ENCODE measurements around the gene IRF2.

IRF2 gene

DNA sequence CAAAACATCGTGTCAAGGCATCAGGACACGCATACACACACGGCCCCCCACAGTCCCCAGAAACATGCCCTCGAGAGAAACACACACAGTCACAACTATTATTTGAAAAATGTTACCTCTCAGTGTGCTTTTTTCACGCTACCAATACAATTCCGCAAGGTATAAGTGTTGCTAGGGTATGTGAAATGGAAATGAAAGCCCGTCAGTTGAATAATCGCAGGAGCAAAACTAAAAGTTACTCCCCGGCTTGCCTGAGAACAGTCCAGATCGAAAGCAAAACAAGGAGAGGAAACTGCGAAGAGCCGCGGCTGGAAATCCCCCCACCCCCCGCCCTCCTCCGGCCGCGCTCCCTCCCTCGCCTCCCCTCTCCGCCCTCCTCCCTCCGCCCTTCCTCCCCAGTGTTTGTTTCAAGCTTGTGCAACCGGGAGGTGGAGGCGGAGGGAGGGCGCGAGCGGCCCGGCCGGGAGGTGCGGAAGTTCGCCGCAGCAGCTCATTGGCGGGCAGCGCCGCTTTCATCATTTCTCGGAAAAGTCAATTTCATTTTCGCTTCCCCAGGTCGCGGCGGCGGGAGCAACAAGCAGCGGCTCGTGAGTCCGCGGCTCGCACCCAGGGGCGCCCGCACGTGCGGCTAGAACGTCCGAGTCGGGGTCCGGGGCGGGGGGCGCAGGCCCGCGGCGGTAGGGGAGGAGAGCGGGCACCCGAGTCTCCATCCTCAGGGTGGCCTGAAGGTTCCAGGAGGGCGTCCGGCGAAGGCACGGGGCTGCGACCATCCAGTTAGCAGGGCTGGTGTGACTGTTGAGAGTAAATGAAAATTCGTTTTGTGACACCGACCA, at the start of gene IRF2:
Gene IRF2 (minus strand): TSS at position 288 of the 833 bp plus-strand sequence. CDS start 45,486 bp downstream, outside the sequence.
- peak; percentile 90 to 91 for DNase-seq (ENCODE audit: extremely low read depth in 1 of 2, low read depth in 1 of 2)

DNA sequence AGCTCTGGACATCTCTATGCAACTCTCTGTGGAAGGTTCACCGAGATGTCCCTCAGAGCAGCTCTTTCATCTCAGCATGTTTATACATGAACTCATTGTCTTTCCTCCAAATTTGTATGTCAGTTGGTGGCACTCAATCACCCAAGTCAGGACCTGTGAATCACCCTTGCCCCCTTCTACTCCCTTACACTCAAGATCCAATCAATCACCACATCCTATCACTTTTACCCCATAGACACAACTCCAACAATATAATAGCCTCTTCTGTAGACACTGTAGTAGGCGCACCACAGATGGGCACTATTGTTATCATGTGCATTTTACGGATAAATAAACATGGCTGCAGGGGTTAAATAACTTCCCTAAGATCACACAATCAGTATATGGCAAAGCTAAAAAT, 41.3 kb upstream of the IRF2 start:
- no peak for DNase-seq (ENCODE audit: extremely low read depth in 1 of 2, low read depth in 1 of 2)

DNA sequence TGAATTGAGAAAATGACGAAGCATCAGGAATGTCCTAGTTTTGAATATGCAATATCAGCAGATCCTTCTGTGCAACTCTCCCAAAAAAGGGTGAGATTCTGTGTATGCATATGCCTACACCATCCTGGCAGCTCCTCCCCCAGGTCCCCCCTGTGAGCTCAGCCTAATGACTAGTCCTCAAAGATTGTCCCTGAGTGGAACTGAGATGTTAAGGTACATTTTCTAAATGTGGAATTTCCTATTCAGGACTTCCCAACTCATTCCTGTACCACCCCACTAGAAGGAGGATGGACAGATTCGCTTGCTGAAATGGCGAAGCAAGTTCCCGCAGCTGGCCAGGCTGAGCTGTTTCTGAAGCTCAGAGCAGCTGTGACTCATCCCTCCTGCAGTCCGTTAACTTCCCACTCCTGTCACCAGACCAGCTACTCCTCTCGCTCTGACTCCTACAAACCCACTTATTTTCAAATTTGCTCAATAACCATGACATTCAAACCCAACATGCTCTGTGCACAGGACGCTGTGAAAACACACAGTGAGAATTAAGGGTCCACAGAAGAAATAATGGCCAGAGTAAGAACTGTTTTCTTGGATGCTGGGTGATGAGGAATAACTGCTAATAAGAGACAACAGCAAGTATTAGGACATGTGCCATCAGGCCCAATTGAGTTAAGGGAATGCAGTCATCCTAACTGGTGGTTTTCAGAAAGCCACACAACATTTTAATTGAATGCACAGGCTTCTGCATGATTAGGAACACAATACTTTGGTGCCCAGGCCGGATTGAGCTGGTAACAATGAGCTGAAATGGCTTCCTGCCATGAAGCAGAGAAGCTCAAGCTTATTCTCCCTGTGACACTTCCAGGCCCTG, 40.0 kb upstream of the IRF2 start:
- DNase-seq (ENCODE audit: extremely low read depth in 1 of 2, low read depth in 1 of 2), result no peak

DNA sequence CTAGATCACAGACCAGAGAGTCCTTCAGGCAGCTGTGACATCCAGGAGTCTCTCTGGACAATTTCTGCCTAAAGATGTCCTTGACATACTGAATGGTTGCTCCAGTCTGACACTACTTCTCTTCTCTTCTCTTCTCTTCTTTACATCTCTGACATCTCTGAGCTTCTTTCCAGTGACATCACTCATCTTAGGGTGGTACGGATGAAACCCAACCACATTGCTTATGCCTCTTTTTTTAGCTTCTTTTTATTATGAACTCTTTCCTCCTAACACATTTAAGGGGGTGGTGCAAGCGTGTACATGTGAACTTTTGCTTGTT, 39.4 kb upstream of the IRF2 start:
- no peak for DNase-seq (ENCODE audit: extremely low read depth in 1 of 2, low read depth in 1 of 2)

DNA sequence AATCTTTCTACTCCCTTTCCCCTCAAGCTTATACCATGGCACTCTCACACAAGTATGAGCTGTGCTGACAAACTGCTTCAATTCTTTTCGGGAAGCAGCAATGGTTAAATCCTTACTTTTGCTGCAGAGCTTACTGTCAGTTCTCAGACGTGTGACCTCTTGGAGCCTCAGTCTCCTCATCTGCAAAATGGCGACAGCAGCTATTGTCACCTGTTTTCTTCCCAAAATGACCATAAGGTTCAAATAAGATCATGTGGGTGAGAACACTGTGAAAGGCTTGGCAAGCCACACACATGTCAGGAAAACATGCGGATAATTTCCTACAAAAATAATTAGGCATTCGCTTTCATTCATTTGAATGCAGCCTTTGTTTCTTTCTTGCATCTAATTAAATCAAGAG, 36.8 kb upstream of the IRF2 start:
- no peak for DNase-seq (ENCODE audit: extremely low read depth in 1 of 2, low read depth in 1 of 2)

DNA sequence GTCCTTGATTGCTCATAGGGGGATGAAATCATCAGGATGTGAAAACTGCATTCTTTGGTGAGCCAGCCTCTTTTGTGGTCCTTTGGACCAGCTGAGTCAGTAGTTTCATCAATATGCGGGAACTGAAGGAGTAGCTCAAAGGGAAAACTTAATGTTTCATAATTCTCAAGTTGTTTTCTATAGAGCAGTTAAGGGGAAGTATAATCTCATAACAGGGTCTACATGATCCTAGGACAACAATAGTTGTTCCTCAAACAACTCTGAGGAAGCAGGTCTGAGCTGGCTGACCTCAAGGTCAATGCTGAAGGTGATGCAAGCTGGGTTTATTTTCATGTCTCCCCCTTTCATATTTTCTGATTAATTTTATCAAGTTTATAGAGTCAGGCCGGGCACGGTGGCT, 36.1 kb upstream of the IRF2 start:
- DNase-seq (ENCODE audit: extremely low read depth in 1 of 2, low read depth in 1 of 2), result no peak

DNA sequence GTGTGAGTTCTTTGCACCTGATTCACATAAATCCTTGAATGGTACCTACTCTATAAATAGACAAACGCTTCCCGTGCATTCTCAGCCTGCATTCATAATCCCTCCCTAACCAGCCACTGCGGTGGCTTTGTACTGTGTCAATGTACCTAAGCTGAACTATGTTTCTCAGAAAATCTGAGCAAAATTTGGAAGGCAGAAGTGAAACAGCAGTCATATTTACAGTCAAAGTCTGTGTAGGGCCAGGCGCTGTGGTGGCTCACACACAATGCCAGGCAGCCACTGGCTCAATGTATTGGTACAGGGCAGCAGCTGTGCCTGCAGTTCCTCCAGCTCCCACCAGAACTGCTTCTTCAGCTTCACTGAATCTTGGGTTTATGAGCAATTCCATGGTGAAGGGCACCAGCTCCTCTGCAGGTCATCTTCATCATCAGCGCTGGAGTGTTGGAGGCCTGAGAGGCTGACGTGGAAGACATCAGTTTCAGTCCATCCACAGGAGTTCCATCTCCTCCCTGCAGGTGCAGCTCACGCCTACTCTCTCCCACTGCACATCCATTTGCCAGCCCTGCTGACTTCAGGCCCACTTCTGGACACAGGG, 32.3 kb upstream of the IRF2 start:
- DNase-seq (ENCODE audit: extremely low read depth in 1 of 2, low read depth in 1 of 2), result no peak

DNA sequence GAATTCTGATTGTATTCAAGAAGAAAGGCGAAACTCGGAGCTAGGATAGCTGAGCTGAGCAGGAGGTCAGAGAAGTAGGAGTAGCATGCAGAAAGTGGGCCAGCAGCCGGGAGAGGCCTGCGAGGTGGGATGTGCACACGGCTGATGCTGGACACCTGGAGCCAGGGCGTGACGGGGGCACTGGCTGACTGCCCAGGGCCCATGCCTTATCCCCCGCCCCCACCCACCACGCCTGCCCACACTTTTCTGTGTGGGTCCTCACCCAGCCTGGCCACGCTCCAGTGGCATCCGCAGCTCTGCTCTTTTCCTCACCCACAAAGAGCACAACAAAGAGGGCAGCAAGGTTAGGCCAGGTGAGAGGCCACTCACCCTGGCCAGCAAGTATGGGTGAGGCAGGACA, 30.0 kb upstream of the IRF2 start:
- no peak for DNase-seq (ENCODE audit: extremely low read depth in 1 of 2, low read depth in 1 of 2)

DNA sequence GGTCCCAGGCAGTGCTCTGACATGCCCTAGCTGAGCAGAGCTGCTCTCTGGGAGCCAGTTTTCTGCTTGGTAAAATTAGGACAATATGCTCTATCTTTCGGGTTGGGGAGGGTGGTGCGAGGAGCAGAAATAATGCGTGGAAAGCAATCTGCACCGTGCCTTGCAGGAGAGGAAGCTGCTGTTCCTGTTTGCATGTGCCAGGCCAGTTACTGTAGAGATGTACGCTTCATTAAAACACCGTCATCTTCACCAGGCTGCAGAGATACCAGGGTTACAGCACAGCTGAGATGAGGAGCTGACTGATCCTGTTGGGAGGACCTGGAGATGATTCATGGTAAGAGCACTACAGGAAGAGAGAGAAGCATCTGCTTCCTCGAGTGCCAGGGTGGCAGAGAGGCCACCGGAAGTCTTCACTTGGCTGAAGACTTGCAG, 29.5 kb upstream of the IRF2 start:
- no peak for DNase-seq (ENCODE audit: extremely low read depth in 1 of 2, low read depth in 1 of 2)

DNA sequence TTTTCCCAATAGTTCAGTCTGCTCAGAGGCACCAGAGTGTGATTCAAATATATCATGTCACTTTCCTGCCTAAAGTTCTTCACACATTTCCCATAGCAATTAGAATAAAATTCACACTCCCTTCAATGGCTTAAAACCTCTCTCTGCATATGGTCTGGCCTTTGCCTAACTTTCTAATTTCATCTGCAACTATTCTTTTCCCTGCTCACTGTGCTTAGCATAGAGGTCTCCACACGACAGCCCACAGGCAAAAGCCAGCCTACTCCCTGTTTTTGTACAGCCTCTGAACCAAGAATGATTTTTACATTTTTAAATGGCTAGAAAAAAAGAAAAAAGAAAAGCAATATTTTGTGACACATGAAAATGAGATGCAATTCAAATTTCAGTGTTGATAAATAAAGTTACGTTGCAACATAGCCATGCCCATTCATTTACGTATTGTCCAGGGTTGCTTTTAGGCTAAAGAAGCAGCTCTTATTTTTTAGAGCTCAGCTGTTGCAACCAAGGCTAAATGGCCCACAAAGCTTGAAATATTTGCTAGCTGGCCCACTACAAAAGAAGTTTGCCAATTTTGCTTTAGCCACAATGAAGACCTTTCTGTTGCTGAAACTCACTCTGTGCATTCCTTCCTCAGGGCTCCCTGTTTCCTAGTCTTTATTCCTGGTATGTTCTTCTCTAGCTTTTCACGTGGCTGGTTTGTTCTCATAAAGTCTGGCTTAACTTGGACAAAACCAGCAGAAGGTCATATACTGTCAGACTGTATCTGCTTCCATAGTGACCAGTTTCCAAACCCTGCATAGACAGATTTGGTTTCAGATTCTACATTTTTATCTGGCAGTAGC, 26.6 kb upstream of the IRF2 start:
- no peak for DNase-seq (ENCODE audit: extremely low read depth in 1 of 2, low read depth in 1 of 2)

DNA sequence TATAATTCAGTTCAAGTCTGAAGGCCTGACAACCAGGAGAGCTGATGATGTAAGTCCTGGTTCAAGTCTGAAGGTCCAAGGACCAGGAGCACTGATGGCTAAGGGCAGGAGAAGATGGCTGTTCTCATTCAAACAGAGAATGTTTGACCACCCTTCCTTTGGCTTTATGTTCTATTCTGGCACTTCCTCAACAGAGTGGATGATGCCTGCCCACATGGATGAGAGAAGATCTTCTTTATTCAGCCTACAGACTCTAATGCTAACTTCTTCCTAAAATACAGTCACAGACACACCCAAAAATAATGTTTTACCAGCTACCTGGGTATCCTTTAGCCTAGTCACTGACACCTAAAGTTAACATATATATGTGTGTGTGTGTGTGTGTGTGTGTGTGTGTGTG, 25.6 kb upstream of the IRF2 start:
- no peak for DNase-seq (ENCODE audit: extremely low read depth in 1 of 2, low read depth in 1 of 2)

DNA sequence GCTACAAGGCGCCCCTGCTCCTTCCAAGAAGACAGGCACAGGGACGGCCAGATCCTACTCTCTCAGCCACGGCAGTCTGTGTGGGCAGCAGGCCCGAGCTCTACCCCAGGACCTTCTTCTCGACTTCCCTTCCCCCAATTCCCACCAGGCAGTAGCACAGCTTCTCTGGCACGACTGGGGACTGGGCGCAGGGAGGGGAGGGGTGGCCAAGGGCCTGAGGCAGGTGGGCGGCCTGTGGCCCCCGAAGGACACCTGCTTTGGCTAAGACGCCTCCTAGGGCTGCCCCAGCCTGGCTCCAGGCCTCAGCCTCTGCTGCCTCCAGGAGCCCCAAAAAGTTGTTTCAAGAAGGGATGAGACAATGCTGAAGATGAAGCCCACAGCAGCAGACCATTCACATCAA, 24.2 kb upstream of the IRF2 start:
- no peak for DNase-seq (ENCODE audit: extremely low read depth in 1 of 2, low read depth in 1 of 2)

DNA sequence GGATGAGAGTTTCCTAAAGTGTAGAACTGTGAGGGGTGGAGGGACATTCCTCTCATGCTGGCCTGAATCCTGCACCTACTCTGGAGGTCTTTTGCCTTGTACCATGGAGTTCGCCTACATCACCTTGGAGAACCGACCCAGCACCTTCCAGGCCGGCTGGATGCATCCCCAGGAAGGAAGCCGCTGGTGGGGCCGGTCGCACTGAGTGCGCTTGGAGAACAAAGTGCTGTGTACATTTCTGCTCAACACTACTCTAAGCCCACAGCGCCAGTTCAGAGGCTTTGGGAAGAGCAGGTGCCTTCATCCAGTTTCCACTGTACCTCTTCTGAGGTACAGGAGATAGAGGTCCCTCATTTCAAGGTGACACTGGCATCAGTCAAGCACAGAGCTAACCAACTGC, 15.4 kb upstream of the IRF2 start:
- DNase-seq (ENCODE audit: extremely low read depth in 1 of 2, low read depth in 1 of 2), result no peak

DNA sequence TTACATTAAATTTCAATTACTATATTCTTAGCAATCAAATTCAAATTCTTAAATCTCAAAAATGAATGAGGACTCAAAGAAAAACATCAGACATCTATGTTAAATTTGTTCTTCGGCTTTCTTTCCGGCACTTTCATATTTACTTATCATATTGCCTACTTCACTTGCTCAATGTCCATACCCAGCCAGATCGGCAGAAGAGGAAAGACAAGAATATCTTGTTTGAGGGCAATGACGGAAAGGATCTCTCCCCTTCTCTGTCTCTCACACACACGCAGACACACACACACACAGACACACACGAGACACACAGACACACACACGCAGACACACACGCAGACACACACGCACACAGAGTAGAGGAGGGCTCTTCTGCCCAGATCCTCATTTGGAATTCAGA, 13.2 kb upstream of the IRF2 start:
- DNase-seq (ENCODE audit: extremely low read depth in 1 of 2, low read depth in 1 of 2), result no peak

DNA sequence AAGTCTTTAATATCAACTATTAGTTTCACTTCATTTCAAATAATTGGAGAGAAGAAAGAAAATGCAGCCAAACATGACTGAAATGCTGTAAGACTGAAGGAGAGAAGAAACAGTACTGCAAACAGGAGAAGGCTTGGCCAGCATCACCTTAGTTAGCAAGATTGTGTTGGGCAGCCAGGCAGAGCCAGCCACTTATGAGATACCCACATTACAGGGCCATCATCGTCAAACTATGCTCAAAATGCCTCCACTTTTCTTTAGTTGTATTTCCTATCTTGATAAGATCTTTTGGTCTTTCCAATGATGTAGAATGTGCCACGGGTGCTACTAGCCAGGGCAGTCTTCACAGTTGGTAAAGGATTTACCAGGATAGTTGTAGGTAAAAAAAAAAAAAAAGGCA, 10.9 kb upstream of the IRF2 start:
- no peak for DNase-seq (ENCODE audit: extremely low read depth in 1 of 2, low read depth in 1 of 2)

DNA sequence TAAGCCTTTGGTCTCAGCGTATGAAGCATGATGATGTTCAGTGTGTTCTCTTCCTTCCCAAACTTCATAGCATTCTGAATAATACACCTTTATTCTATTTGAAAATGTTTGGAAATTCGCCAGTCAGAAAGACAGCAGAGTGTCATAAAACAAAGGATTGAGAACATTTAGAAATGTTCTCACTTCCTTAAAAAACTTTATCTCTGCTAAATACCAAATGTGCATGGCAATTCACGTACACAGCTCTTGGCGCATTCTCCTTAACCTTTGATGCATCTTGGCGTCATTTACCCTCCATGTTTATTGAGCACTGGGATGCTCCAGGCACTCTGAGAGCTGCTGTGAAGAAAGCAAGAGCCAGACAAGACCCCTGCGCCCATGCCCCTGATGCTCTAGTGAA, 7.2 kb upstream of the IRF2 start:
- no peak for DNase-seq (ENCODE audit: extremely low read depth in 1 of 2, low read depth in 1 of 2)

DNA sequence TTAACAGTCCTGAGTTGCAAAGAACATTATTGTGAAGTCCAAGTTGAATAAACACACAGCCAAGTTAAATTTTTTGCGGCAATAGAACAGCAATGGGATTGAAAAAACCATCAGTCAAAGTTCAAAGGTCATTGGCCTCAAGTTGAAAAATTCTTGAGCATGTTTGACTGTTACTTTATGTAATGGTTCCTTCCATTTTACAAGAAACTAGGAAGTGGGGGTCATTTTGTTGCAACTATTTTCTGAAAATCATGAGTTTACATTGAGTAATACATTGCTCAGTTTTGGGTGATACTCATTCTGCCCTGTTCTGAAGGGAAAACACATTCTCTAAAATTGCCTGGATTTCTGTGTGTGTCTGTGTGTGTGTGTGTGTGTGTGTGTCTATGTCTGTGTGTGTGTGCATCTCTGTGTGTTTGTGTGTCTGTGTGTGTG, 5.2 kb upstream of the IRF2 start:
- DNase-seq (ENCODE audit: extremely low read depth in 1 of 2, low read depth in 1 of 2), result no peak

DNA sequence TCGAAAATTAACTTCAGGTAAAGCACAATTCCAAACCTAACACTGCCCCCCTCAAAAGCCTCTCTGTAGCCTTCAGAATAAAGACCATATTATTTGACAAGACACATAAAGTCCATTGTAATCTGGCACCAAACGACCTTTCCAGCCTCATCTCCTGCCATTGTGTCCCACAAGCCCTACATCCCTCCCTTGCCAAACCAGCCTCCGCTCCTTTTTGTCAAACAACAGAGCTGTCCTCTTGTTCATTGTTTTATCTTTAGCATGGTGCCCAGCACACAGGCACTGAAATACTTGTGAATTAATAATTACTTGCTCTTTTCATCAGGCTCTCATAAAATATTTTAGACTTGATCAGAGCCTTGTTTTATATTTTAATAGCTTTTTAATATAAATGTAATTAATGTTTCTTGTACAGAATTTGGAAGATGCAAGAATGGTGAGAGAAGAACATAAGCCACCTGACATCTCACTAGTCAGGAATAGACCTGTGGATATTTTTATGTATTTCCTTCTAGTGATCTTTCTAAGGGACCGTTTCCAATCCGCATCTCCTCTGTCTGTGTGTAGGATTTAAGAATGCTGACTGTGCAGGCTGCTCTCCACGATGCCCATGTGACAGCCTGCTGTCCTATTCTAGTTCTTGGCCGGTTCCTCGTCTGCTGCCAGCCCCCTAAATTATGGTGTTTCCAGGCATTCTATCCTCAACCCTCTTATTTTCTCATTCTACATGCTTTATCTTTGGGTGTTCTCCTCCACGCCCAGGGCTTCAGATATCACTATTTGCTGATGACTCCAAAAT, 3.0 kb upstream of the IRF2 start:
- DNase-seq (ENCODE audit: extremely low read depth in 1 of 2, low read depth in 1 of 2), result no peak

DNA sequence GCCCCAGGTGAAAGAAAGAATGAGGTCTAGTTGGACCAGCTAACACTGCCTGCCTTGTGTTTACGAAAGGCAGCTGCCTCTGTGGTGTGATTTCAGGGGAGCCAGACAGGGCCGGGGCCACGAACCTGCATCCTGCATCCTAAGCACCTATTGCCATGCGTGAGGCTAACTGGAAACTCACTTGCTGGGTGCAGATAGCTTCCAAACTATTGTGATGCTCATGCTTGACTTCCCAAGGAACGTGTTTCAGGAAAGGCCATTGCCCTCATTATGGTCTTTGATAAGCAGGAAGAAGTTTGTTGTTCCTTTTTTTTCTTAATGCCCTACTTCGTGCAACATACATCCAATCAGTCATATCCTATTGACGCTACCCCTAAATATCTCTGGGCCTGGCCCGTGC, 2.3 kb upstream of the IRF2 start:
- no peak for DNase-seq (ENCODE audit: extremely low read depth in 1 of 2, low read depth in 1 of 2)

DNA sequence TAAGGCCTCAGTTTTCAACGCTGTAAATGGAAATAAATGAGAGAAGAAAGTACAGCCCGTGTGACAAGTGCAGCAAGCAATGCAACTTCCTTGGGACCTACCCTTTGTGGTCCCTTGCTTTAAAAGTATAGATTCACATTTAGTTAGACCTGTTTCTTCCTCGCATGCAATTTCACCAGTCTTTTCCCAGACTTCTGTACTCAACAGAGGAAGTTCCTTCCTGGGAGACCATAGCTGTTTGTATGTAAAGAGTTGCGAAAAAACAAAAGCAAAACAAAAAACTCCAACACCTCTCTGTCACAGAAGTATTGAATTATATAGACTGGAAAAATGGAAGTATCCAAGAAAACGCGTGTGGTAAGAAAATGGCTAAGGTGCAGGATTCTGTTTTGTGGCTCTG, 1.1 kb upstream of the IRF2 start:
- DNase-seq (ENCODE audit: extremely low read depth in 1 of 2, low read depth in 1 of 2), result no peak

Measured in activated CD8-positive, alpha-beta memory T cell treated with anti-CD3 and anti-CD28 coated beads for 1 hour (primary cell).